ENCODE measurements around the gene SORCS2.

The SORCS2 gene

GRCh38 chr4:7747566-7747965 lies 555.2 kb downstream of the SORCS2 start:
- no peaks in the 10 kb centered on the region for H3K79me2 ChIP-seq (ENCODE audit: insufficient read depth, low read length)
- no peak for TF ChIP-seq EZH2 (IDR thresholded peaks at IDR 0.05; ENCODE audit: borderline replicate concordance, low read depth, low read length, severe bottlenecking)
- TF ChIP-seq, protein P1, sequence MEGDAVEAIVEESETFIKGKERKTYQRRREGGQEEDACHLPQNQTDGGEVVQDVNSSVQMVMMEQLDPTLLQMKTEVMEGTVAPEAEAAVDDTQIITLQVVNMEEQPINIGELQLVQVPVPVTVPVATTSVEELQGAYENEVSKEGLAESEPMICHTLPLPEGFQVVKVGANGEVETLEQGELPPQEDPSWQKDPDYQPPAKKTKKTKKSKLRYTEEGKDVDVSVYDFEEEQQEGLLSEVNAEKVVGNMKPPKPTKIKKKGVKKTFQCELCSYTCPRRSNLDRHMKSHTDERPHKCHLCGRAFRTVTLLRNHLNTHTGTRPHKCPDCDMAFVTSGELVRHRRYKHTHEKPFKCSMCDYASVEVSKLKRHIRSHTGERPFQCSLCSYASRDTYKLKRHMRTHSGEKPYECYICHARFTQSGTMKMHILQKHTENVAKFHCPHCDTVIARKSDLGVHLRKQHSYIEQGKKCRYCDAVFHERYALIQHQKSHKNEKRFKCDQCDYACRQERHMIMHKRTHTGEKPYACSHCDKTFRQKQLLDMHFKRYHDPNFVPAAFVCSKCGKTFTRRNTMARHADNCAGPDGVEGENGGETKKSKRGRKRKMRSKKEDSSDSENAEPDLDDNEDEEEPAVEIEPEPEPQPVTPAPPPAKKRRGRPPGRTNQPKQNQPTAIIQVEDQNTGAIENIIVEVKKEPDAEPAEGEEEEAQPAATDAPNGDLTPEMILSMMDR (IDR thresholded peaks at IDR 0.05; ENCODE audit: borderline replicate concordance, extremely low read depth, low read length, poor library complexity, severe bottlenecking): no peak
- no peak overlapping the region for H3K27ac ChIP-seq (ENCODE audit: low read length)
- no peaks in the 10 kb centered on the region for H4K20me1 ChIP-seq (ENCODE audit: insufficient read depth, low read length)
- no peak for DNase-seq
- H3K36me3 ChIP-seq (ENCODE audit: insufficient read depth, low read length): no peaks in the 10 kb centered on the region
- no peaks in the 10 kb centered on the region for H3K4me1 ChIP-seq (ENCODE audit: insufficient read depth, low read length)
- no peaks in the 10 kb centered on the region for H3K27me3 ChIP-seq (ENCODE audit: insufficient read depth, low read length, poor library complexity)
- H3K9ac ChIP-seq (ENCODE audit: low read depth, low read length): no peak overlapping the region
- no peak overlapping the region for H2AFZ ChIP-seq (ENCODE audit: low read depth, low read length)
- H3K9me3 ChIP-seq (ENCODE audit: insufficient read depth, low read length, severe bottlenecking): no peaks in the 10 kb centered on the region
- no peak overlapping the region for H3K4me2 ChIP-seq (ENCODE audit: insufficient read depth, low read length)
- ATAC-seq (ENCODE audit: insufficient read depth, low read depth): no peak
- H3K4me3 ChIP-seq (ENCODE audit: low read depth in 1 of 2, low read length in 2 of 2): no peak overlapping the region

- H4K20me1 ChIP-seq (ENCODE audit: insufficient read depth, low read length): no peaks in the 10 kb centered on the region
- H2AFZ ChIP-seq (ENCODE audit: low read depth, low read length): no peak overlapping the region
- DNase-seq: no peak
- H3K27ac ChIP-seq (ENCODE audit: low read length): no peak overlapping the region
- no peak overlapping the region for H3K9ac ChIP-seq (ENCODE audit: low read depth, low read length)
- no peaks in the 10 kb centered on the region for H3K9me3 ChIP-seq (ENCODE audit: insufficient read depth, low read length, severe bottlenecking)
- no peaks in the 10 kb centered on the region for H3K27me3 ChIP-seq (ENCODE audit: insufficient read depth, low read length, poor library complexity)
- no peak overlapping the region for H3K4me3 ChIP-seq (ENCODE audit: low read depth in 1 of 2, low read length in 2 of 2)
- ATAC-seq (ENCODE audit: insufficient read depth, low read depth): no peak
- no peak overlapping the region for H3K4me2 ChIP-seq (ENCODE audit: insufficient read depth, low read length)
- no peaks in the 10 kb centered on the region for H3K36me3 ChIP-seq (ENCODE audit: insufficient read depth, low read length)
- TF ChIP-seq EZH2 (IDR thresholded peaks at IDR 0.05; ENCODE audit: borderline replicate concordance, low read depth, low read length, severe bottlenecking): no peak
- TF ChIP-seq, protein P1 (IDR thresholded peaks at IDR 0.05; ENCODE audit: borderline replicate concordance, extremely low read depth, low read length, poor library complexity, severe bottlenecking): no peak
- no peaks in the 10 kb centered on the region for H3K79me2 ChIP-seq (ENCODE audit: insufficient read depth, low read length)
- H3K4me1 ChIP-seq (ENCODE audit: insufficient read depth, low read length): no peaks in the 10 kb centered on the region
Observed at GRCh38 chr4:7750523-7750922, 558.2 kb downstream of the SORCS2 start.

DNA sequence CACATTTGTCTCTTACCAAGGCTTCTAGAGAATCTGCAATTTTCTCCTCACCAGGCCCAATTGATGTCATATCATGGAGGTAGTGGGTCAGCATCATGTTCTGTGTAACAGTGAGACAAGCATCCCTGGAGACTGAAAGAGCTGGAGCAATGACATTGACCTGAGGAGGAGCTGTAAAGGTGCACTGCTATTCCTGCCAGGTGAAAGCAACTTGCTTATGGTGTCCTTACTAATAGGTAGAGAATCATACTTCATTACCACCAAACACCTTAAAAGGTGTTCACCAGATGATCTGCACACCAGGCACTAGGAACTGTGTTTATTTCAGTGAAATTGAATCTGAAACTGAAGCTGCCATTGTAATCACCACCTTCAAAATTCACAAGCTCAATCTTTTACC lies 558.6 kb downstream of the SORCS2 start:
- H3K27ac ChIP-seq (ENCODE audit: low read length): no peak overlapping the region
- H3K36me3 ChIP-seq (ENCODE audit: insufficient read depth, low read length): no peaks in the 10 kb centered on the region
- H3K4me1 ChIP-seq (ENCODE audit: insufficient read depth, low read length): no peaks in the 10 kb centered on the region
- ATAC-seq (ENCODE audit: insufficient read depth, low read depth): no peak
- no peak for DNase-seq
- H4K20me1 ChIP-seq (ENCODE audit: insufficient read depth, low read length): no peaks in the 10 kb centered on the region
- no peak overlapping the region for H2AFZ ChIP-seq (ENCODE audit: low read depth, low read length)
- no peaks in the 10 kb centered on the region for H3K9me3 ChIP-seq (ENCODE audit: insufficient read depth, low read length, severe bottlenecking)
- H3K9ac ChIP-seq (ENCODE audit: low read depth, low read length): no peak overlapping the region
- no peaks in the 10 kb centered on the region for H3K27me3 ChIP-seq (ENCODE audit: insufficient read depth, low read length, poor library complexity)
- no peak overlapping the region for H3K4me2 ChIP-seq (ENCODE audit: insufficient read depth, low read length)
- H3K79me2 ChIP-seq (ENCODE audit: insufficient read depth, low read length): no peaks in the 10 kb centered on the region
- TF ChIP-seq EZH2 (IDR thresholded peaks at IDR 0.05; ENCODE audit: borderline replicate concordance, low read depth, low read length, severe bottlenecking): no peak
- TF ChIP-seq, protein P1 (IDR thresholded peaks at IDR 0.05; ENCODE audit: borderline replicate concordance, extremely low read depth, low read length, poor library complexity, severe bottlenecking): no peak
- no peak overlapping the region for H3K4me3 ChIP-seq (ENCODE audit: low read depth in 1 of 2, low read length in 2 of 2)

DNA sequence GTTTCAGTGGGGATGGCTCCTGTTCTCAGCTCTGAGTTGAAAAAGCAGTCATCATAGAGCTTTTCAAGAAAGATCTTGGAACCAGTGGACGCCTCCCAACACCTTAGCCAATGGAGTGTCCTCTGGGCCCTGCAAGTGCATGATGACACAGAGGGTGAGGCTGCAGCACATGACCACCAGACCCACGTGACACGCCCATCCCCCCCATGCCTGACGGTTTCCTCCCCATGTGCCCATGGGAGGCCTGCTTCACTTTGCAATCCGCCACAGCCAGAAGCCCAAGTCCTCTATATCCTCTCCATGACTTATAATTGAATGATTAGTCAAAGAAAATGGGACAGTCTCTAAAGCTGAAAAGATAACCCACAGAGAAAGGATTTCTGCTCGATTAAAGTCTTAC lies 560.3 kb downstream of the SORCS2 start:
- Histone ChIP-seq H3K4me1 (ENCODE audit: insufficient read depth, low read length) (no peaks in the 10 kb centered on the region), H3K4me3 (ENCODE audit: low read depth in 1 of 2, low read length in 2 of 2) (no peak overlapping the region)
- TF ChIP-seq, protein P1 (IDR thresholded peaks at IDR 0.05; ENCODE audit: borderline replicate concordance, extremely low read depth, low read length, poor library complexity, severe bottlenecking): no peak
- no peak for TF ChIP-seq EZH2 (IDR thresholded peaks at IDR 0.05; ENCODE audit: borderline replicate concordance, low read depth, low read length, severe bottlenecking)

More for the DNA sequence above, 560.3 kb downstream of the SORCS2 start:
- H3K27me3 ChIP-seq (ENCODE audit: insufficient read depth, low read length, poor library complexity): no peaks in the 10 kb centered on the region
- H2AFZ ChIP-seq (ENCODE audit: low read depth, low read length): no peak overlapping the region
- no peak overlapping the region for H3K27ac ChIP-seq (ENCODE audit: low read length)
- no peaks in the 10 kb centered on the region for H3K36me3 ChIP-seq (ENCODE audit: insufficient read depth, low read length)
- no peaks in the 10 kb centered on the region for H3K9me3 ChIP-seq (ENCODE audit: insufficient read depth, low read length, severe bottlenecking)
- H3K4me2 ChIP-seq (ENCODE audit: insufficient read depth, low read length): no peak overlapping the region
- no peaks in the 10 kb centered on the region for H3K79me2 ChIP-seq (ENCODE audit: insufficient read depth, low read length)
- no peak overlapping the region for H3K9ac ChIP-seq (ENCODE audit: low read depth, low read length)
- ATAC-seq (ENCODE audit: insufficient read depth, low read depth) (no peak), DNase-seq (no peak)
- no peaks in the 10 kb centered on the region for H4K20me1 ChIP-seq (ENCODE audit: insufficient read depth, low read length)
